K562 (cell line): ENCODE measurements around the gene SLC5A6. TPM values are rescaled to one million over a fixed set of nuclear protein-coding genes. Genes with fewer than 3 reads are reported as not detected.

Source experiments
- ASH1L ChIP-seq: fragments of 450-650 bp; IDR thresholded peaks from 2 replicates; pipeline ENCODE4 v1.6.1; 2018; ENCODE audit warnings: borderline replicate concordance, mild to moderate bottlenecking, low read depth; ENCODE audit not compliant: partially characterized antibody
- CBFA2T3 ChIP-seq: fragments of 450-650 bp; IDR thresholded peaks from 2 replicates; pipeline ENCODE4 v1.6.1; 2017
- DACH1 ChIP-seq: fragments of 450-650 bp; IDR thresholded peaks from 2 replicates; pipeline ENCODE4 v1.6.1; 2018; ENCODE audit not compliant: partially characterized antibody
- EHMT2 ChIP-seq: fragments of 450-650 bp; IDR thresholded peaks from 2 replicates; pipeline ENCODE4 v1.6.1; 2018; ENCODE audit warnings: antibody characterized with exemption
- EZH2 ChIP-seq: IDR thresholded peaks from 2 replicates; pipeline ENCODE4 v1.6.1; 2012; ENCODE audit warnings: low read depth, mild to moderate bottlenecking, inconsistent platforms, low read length, borderline replicate concordance
- FUS ChIP-seq: fragments of 200-400 bp; formaldehyde crosslinking; optimal IDR thresholded peaks from 2 replicates; pipeline ENCODE3; 2017; ENCODE audit warnings: low read depth, low read length
- HDAC3 ChIP-seq: fragments of 450-650 bp; IDR thresholded peaks from 2 replicates; pipeline ENCODE4 v1.6.1; 2018; ENCODE audit warnings: borderline replicate concordance, mild to moderate bottlenecking, moderate library complexity; ENCODE audit not compliant: partially characterized antibody
- HNRNPH1 ChIP-seq: fragments of 200-400 bp; formaldehyde crosslinking; optimal IDR thresholded peaks from 2 replicates; pipeline ENCODE3; 2017; ENCODE audit warnings: low read depth, mild to moderate bottlenecking, low read length, moderate library complexity
- HOXB6 ChIP-seq: fragments of 250-450 bp; sonication (Bioruptor Pico); IDR thresholded peaks from 2 replicates; pipeline ENCODE4 v1.5.1; 2022; ENCODE audit warnings: mild to moderate bottlenecking, borderline replicate concordance
- ILF3 ChIP-seq: fragments of 450-650 bp; IDR thresholded peaks from 2 replicates; pipeline ENCODE4 v1.6.1; 2018; ENCODE audit warnings: antibody characterized with exemption, mild to moderate bottlenecking, moderate library complexity, borderline replicate concordance
- JUND ChIP-seq, 2 experiments: IDR thresholded peaks; 2 replicates in 1 of 2; 3 replicates in 1 of 2; pipeline ENCODE4 v1.6.1; 2011; ENCODE audit warnings: borderline replicate concordance in 2 of 2, low read depth in 2 of 2, low read length in 2 of 2, improper control_type of control experiment in 1 of 2, missing biosample characterization in 1 of 2, missing genetic modification characterization in 1 of 2, missing genetic modification reagents in 1 of 2
- MAZ ChIP-seq, 2 experiments: fragments of 450-650 bp in 1 of 2; sonication (generic) in 1 of 2; formaldehyde crosslinking; IDR thresholded peaks in 1 of 2; conservative IDR thresholded peaks in 1 of 2; 2 replicates each; pipeline versions ENCODE4 v1.4.0 to v1.5.0; 2020; ENCODE audit warnings: mild to moderate bottlenecking in 1 of 2, missing genetic modification reagents in 1 of 2
- NFIX ChIP-seq: fragments of 250-450 bp; sonication (Bioruptor Pico); IDR thresholded peaks from 2 replicates; pipeline ENCODE4 v1.4.0; 2020; ENCODE audit warnings: low read depth, mild to moderate bottlenecking, moderate library complexity
- PML ChIP-seq: IDR thresholded peaks from 2 replicates; pipeline ENCODE4 v1.6.1; 2012; ENCODE audit warnings: low read length, inconsistent platforms
- POLR3G ChIP-seq: IDR thresholded peaks from 2 replicates; pipeline ENCODE4 v1.6.1; 2011; ENCODE audit not compliant: insufficient read length, insufficient replicate concordance; ENCODE audit errors: extremely low read depth
- PURB ChIP-seq: sonication (generic); formaldehyde crosslinking; IDR thresholded peaks from 2 replicates; pipeline ENCODE4 v1.9.0; 2021; ENCODE audit warnings: low read depth, mild to moderate bottlenecking, missing genetic modification reagents
- TAF15 ChIP-seq: fragments of 200-400 bp; formaldehyde crosslinking; IDR thresholded peaks from 2 replicates; pipeline ENCODE4 v1.6.1; 2017; ENCODE audit warnings: mild to moderate bottlenecking, low read depth, low read length, moderate library complexity
- ZKSCAN3 ChIP-seq: fragments of 250-450 bp; sonication (Bioruptor Pico); IDR thresholded peaks from 2 replicates; pipeline ENCODE4 v1.4.0; 2020
- ZNF184 ChIP-seq: sonication (generic); formaldehyde crosslinking; IDR thresholded peaks from 2 replicates; pipeline ENCODE4 v1.5.0; 2020; ENCODE audit warnings: missing genetic modification reagents
- ZNF224 ChIP-seq: sonication (generic); formaldehyde crosslinking; IDR thresholded peaks from 2 replicates; pipeline ENCODE4 v1.8.0; 2022; ENCODE audit warnings: mild to moderate bottlenecking, missing genetic modification reagents
- ZNF398 ChIP-seq: fragments of 250-450 bp; sonication (Bioruptor Pico); IDR thresholded peaks from 2 replicates; pipeline ENCODE4 v1.8.0; 2021; ENCODE audit warnings: moderate library complexity, mild to moderate bottlenecking, inconsistent platforms
- ZNF408 ChIP-seq: fragments of 250-450 bp; sonication (Bioruptor Pico); IDR thresholded peaks from 2 replicates; pipeline ENCODE4 v1.4.0; 2020; ENCODE audit warnings: low read depth, mild to moderate bottlenecking, moderate library complexity
- ZNF583 ChIP-seq: fragments of 250-450 bp; sonication (Bioruptor Pico); IDR thresholded peaks from 2 replicates; pipeline ENCODE4 v1.4.0; 2020
- ZNF644 ChIP-seq: fragments of 200-800 bp; sonication (Bioruptor generic); IDR thresholded peaks from 2 replicates; pipeline ENCODE4 v1.6.1; 2016; ENCODE audit warnings: low read depth, missing genetic modification characterization, missing compliant biosample characterization
- ZNF696 ChIP-seq: fragments of 250-450 bp; sonication (Bioruptor Pico); conservative IDR thresholded peaks from 2 replicates; pipeline ENCODE4 v1.4.0; 2020; ENCODE audit warnings: mild to moderate bottlenecking, moderate library complexity
- ZNF76 ChIP-seq: fragments of 250-450 bp; sonication (Bioruptor Pico); IDR thresholded peaks from 2 replicates; pipeline ENCODE4 v1.4.0; 2020; ENCODE audit warnings: mild to moderate bottlenecking, moderate library complexity, borderline replicate concordance
- polyA plus RNA-seq, 8 experiments: library from polyadenylated mRNA; depleted of rRNA in 4 of 8; stranded (reverse) in 5 of 8; unstranded in 3 of 8; fragments of >200 nt; fragmentation: Nextera tagmentation in 2 of 8; fragmentation: Illumina TruSeq in 1 of 8; extraction: Ambion mirVana in 2 of 8; extraction: Trizol in 1 of 8; gene quantifications; 2 replicates each; pipeline versions ENCODE4 v1.2.1 to v1.2.3, GENCODE V29; 2011 to 2014; ENCODE audit warnings: inconsistent platforms in 1 of 8, missing spikeins in 1 of 8
- total RNA-seq, 7 experiments: library from RNA; depleted of rRNA in 6 of 7; stranded (reverse); fragments of >200 nt in 6 of 7; fragmentation: Illumina TruSeq in 2 of 7; extraction: Trizol in 2 of 7; gene quantifications; 2 replicates each; pipeline versions ENCODE4 v1.2.1 to v1.2.3, GENCODE V29; 2011 to 2021; ENCODE audit warnings: low replicate concordance in 1 of 7

The SLC5A6 gene
- total and polyA plus RNA-seq, 9 of the 15 experiments (the other 6 are each of a cell fraction or from before 2014, with no cell fraction given): 32.6 to 137 (median 107) TPM

- TF ChIP-seq ILF3 (no peak), HOXB6 (CRISPR knock-in tag) (no peak), PML (peak; percentile 50), ZNF696 (CRISPR knock-in tag) (no peak), TAF15 (no peak), ZNF583 (CRISPR knock-in tag) (no peak), MAZ (CRISPR knock-in tag; conservative IDR thresholded peaks at IDR 0.05 in 1 of 2, IDR thresholded peaks at IDR 0.05 in 1 of 2) (peak; percentile 61 to 72; a peak in 3 of 4 replicates), POLR3G (no peak), DACH1 (no peak), PURB (CRISPR knock-in tag) (no peak), HNRNPH1 (no peak), ZKSCAN3 (no peak), FUS (no peak), EZH2 (no peak), ZNF224 (CRISPR knock-in tag) (no peak), EHMT2 (no peak), ZNF398 (CRISPR knock-in tag) (no peak), HDAC3 (no peak), ZNF644 (tag) (no peak), JUND (IDR thresholded peaks at IDR 0.05; ENCODE audit: borderline replicate concordance, low read depth, low read length) (no peak), JUND (tag; IDR thresholded peaks at IDR 0.05; ENCODE audit: borderline replicate concordance, low read depth, low read length) (no peak; the same call in 2 of the 3 replicates), NFIX (no peak), ZNF76 (CRISPR knock-in tag) (no peak), ZNF184 (CRISPR knock-in tag) (no peak), ASH1L (no peak), CBFA2T3 (no peak), ZNF408 (CRISPR knock-in tag) (no peak)
Measured at GRCh38 chr2:27217173-27218121, 5.4 kb upstream of the SLC5A6 start, which contains the start of gene CAD (continued).
